Liver (tissue), 9 donors: Measurements from ENCODE around the gene DAP3. TPM values are rescaled to one million over a fixed set of nuclear protein-coding genes. Genes with fewer than 3 reads are reported as not detected.

Experiments used
- DNase-seq: peaks from one replicate; pipeline ENCODE4 v3.0.0-alpha.2; 2017; ENCODE audit warnings: low spot score
- H3K27ac ChIP-seq, 2 donors: one replicate each; pipeline ENCODE4 v1.7.0; 2013; ENCODE audit warnings: inconsistent platforms in 2 of 2, low read length in 2 of 2, control low read depth in 1 of 2, low read depth in 1 of 2, mild to moderate bottlenecking in 1 of 2
- H3K27me3 ChIP-seq, 4 donors: one replicate each; pipeline versions ENCODE4 v1.6.1 to v1.7.0; 2013; ENCODE audit warnings: low read length in 3 of 4, inconsistent platforms in 1 of 4, mild to moderate bottlenecking in 1 of 4, moderate library complexity in 1 of 4; ENCODE audit not compliant: control insufficient read depth in 4 of 4, insufficient read depth in 4 of 4
- H3K36me3 ChIP-seq, 4 donors: one replicate each; pipeline versions ENCODE4 v1.6.1 to v1.7.0; 2013; ENCODE audit warnings: low read length in 3 of 4, mild to moderate bottlenecking in 3 of 4, low read depth in 1 of 4, moderate library complexity in 1 of 4; ENCODE audit not compliant: control insufficient read depth in 4 of 4, insufficient read depth in 3 of 4
- H3K4me1 ChIP-seq, 4 donors: one replicate each; pipeline versions ENCODE4 v1.6.1 to v1.7.0; 2013; ENCODE audit warnings: low read length in 3 of 4, mild to moderate bottlenecking in 3 of 4, moderate library complexity in 1 of 4; ENCODE audit not compliant: control insufficient read depth in 4 of 4, insufficient read depth in 4 of 4
- H3K4me3 ChIP-seq, 3 donors: one replicate each; pipeline versions ENCODE4 v1.6.1 to v1.7.0; 2013; ENCODE audit warnings: low read length in 3 of 3, control low read depth in 1 of 3, low read depth in 1 of 3, mild to moderate bottlenecking in 1 of 3
- H3K9ac ChIP-seq, 2 donors: one replicate each; pipeline ENCODE4 v1.7.0; 2013; ENCODE audit warnings: low read length in 2 of 2, mild to moderate bottlenecking in 2 of 2, moderate library complexity in 2 of 2, control low read depth in 1 of 2, low read depth in 1 of 2
- H3K9me3 ChIP-seq, 4 donors: one replicate each; pipeline versions ENCODE4 v1.6.1 to v1.7.0; 2013; ENCODE audit warnings: low read length in 3 of 4; ENCODE audit not compliant: control insufficient read depth in 4 of 4
- ATF3 ChIP-seq: IDR thresholded peaks from 2 replicates; pipeline ENCODE4 v1.6.1; 2016; ENCODE audit warnings: antibody characterized with exemption
- EGR1 ChIP-seq, 2 donors: IDR thresholded peaks; 2 replicates each; pipeline ENCODE4 v1.6.1; 2016 to 2018; ENCODE audit warnings: antibody characterized with exemption in 2 of 2, low read depth in 2 of 2
- FOXA1 ChIP-seq: IDR thresholded peaks from 2 replicates; pipeline ENCODE4 v1.6.1; 2016; ENCODE audit warnings: antibody characterized with exemption
- FOXA2 ChIP-seq: IDR thresholded peaks from 2 replicates; pipeline ENCODE4 v1.6.1; 2016; ENCODE audit warnings: antibody characterized with exemption
- GABPA ChIP-seq, 2 donors: IDR thresholded peaks in 1 of 2; conservative IDR thresholded peaks in 1 of 2; 2 replicates each; pipeline ENCODE4 v1.6.1; 2016; ENCODE audit warnings: antibody characterized with exemption in 2 of 2, mild to moderate bottlenecking in 1 of 2, moderate library complexity in 1 of 2
- HNF4A ChIP-seq, 2 donors: conservative IDR thresholded peaks; 2 replicates each; pipeline ENCODE4 v1.6.1; 2016; ENCODE audit warnings: antibody characterized with exemption in 2 of 2, mild to moderate bottlenecking in 2 of 2
- HNF4G ChIP-seq: IDR thresholded peaks from 2 replicates; pipeline ENCODE4 v1.6.1; 2016; ENCODE audit warnings: antibody characterized with exemption
- JUND ChIP-seq, 2 donors: IDR thresholded peaks; 2 replicates each; pipeline ENCODE4 v1.6.1; 2016; ENCODE audit warnings: antibody characterized with exemption in 2 of 2
- NR2F2 ChIP-seq: IDR thresholded peaks from 2 replicates; pipeline ENCODE4 v1.6.1; 2016; ENCODE audit warnings: antibody characterized with exemption
- RAD21 ChIP-seq, 2 donors: IDR thresholded peaks; 2 replicates each; pipeline ENCODE4 v1.6.1; 2016; ENCODE audit warnings: antibody characterized with exemption in 2 of 2, mild to moderate bottlenecking in 2 of 2
- RXRA ChIP-seq, 2 donors: IDR thresholded peaks; 2 replicates each; pipeline ENCODE4 v1.6.1; 2017 to 2018; ENCODE audit warnings: antibody characterized with exemption in 2 of 2, mild to moderate bottlenecking in 1 of 2
- SP1 ChIP-seq: IDR thresholded peaks from 2 replicates; pipeline ENCODE4 v1.6.1; 2018; ENCODE audit warnings: antibody characterized with exemption, mild to moderate bottlenecking
- TAF1 ChIP-seq: conservative IDR thresholded peaks from 2 replicates; pipeline ENCODE4 v1.6.1; 2016; ENCODE audit warnings: antibody characterized with exemption, mild to moderate bottlenecking
- YY1 ChIP-seq: IDR thresholded peaks from 2 replicates; pipeline ENCODE4 v1.6.1; 2016; ENCODE audit warnings: antibody characterized with exemption, mild to moderate bottlenecking
- ZBTB33 ChIP-seq: IDR thresholded peaks from 2 replicates; pipeline ENCODE4 v1.6.1; 2016; ENCODE audit warnings: antibody characterized with exemption
- WGBS: extraction: QIAGEN DNeasy Blood & Tissue Kit; methylation state at CpG from one replicate; pipeline ENCODE4 v1.1.7; 2013; 5-methylcytosine and 5-hydroxymethylcytosine counted together
- polyA plus RNA-seq, 2 donors: library from polyadenylated mRNA; stranded (reverse) in 1 of 2; unstranded in 1 of 2; fragments of 200-250 nt in 1 of 2; fragments of >200 nt in 1 of 2; fragmentation: Nextera tagmentation in 1 of 2; extraction: Ambion mirVana in 1 of 2; gene quantifications; one replicate each; pipeline versions ENCODE4 v1.2.1 to v1.2.3, GENCODE V29; 2013 to 2015
- total RNA-seq, 2 donors: library from RNA; depleted of rRNA; stranded (reverse); fragments of >200 nt; gene quantifications; one replicate each; pipeline ENCODE4 v1.2.3, GENCODE V29; 2014
- TF ChIP-seq, protein P1 (sequence below): fragments of 150-350 bp; IDR thresholded peaks from 2 replicates; pipeline ENCODE4 v1.5.1; 2017; ENCODE audit warnings: improper control_type of control experiment, low read depth, low read length; ENCODE audit not compliant: missing input control
- TF ChIP-seq, protein P2 (sequence below): IDR thresholded peaks from 2 replicates; pipeline ENCODE4 v1.6.1; 2016; ENCODE audit warnings: antibody characterized with exemption, mild to moderate bottlenecking
- TF ChIP-seq, protein P3 (sequence below): IDR thresholded peaks from 2 replicates; pipeline ENCODE4 v1.6.1; 2016; ENCODE audit warnings: antibody characterized with exemption
- donor health status: healthy.
- donor health status: healthy.
- donor health status: healthy.
- donor health status: healthy.
- donor health status: healthy.

DAP3 gene
- total and polyA plus RNA-seq, 4 donors = 43.1 to 59.3 (median 57.3) TPM

- 95% methylated on average over 5 of the region's 5 CpGs for WGBS
- H3K4me1 ChIP-seq = peaks cover 0 to 2% (median under 1%) of the 10 kb centered on the region in 4 donors
- no peaks in the 10 kb centered on the region for H3K27me3 ChIP-seq
- H3K9me3 ChIP-seq = no peaks in the 10 kb centered on the region
- TF ChIP-seq HNF4G (no peak), HNF4A (conservative IDR thresholded peaks at IDR 0.05) (no peak), ZBTB33 (no peak), GABPA (IDR thresholded peaks at IDR 0.05 in 1 of 2, conservative IDR thresholded peaks at IDR 0.05 in 1 of 2) (no peak), FOXA1 (no peak), EGR1 (IDR thresholded peaks at IDR 0.05; ENCODE audit: low read depth in 2 of 2) (no peak), NR2F2 (no peak), YY1 (no peak), JUND (IDR thresholded peaks at IDR 0.05) (no peak), SP1 (no peak), FOXA2 (no peak), TAF1 (no peak), RAD21 (IDR thresholded peaks at IDR 0.05) (no peak), RXRA (IDR thresholded peaks at IDR 0.05) (no peak), ATF3 (no peak)
- TF ChIP-seq, protein P1, sequence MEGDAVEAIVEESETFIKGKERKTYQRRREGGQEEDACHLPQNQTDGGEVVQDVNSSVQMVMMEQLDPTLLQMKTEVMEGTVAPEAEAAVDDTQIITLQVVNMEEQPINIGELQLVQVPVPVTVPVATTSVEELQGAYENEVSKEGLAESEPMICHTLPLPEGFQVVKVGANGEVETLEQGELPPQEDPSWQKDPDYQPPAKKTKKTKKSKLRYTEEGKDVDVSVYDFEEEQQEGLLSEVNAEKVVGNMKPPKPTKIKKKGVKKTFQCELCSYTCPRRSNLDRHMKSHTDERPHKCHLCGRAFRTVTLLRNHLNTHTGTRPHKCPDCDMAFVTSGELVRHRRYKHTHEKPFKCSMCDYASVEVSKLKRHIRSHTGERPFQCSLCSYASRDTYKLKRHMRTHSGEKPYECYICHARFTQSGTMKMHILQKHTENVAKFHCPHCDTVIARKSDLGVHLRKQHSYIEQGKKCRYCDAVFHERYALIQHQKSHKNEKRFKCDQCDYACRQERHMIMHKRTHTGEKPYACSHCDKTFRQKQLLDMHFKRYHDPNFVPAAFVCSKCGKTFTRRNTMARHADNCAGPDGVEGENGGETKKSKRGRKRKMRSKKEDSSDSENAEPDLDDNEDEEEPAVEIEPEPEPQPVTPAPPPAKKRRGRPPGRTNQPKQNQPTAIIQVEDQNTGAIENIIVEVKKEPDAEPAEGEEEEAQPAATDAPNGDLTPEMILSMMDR = no peak
- TF ChIP-seq, protein P2, sequence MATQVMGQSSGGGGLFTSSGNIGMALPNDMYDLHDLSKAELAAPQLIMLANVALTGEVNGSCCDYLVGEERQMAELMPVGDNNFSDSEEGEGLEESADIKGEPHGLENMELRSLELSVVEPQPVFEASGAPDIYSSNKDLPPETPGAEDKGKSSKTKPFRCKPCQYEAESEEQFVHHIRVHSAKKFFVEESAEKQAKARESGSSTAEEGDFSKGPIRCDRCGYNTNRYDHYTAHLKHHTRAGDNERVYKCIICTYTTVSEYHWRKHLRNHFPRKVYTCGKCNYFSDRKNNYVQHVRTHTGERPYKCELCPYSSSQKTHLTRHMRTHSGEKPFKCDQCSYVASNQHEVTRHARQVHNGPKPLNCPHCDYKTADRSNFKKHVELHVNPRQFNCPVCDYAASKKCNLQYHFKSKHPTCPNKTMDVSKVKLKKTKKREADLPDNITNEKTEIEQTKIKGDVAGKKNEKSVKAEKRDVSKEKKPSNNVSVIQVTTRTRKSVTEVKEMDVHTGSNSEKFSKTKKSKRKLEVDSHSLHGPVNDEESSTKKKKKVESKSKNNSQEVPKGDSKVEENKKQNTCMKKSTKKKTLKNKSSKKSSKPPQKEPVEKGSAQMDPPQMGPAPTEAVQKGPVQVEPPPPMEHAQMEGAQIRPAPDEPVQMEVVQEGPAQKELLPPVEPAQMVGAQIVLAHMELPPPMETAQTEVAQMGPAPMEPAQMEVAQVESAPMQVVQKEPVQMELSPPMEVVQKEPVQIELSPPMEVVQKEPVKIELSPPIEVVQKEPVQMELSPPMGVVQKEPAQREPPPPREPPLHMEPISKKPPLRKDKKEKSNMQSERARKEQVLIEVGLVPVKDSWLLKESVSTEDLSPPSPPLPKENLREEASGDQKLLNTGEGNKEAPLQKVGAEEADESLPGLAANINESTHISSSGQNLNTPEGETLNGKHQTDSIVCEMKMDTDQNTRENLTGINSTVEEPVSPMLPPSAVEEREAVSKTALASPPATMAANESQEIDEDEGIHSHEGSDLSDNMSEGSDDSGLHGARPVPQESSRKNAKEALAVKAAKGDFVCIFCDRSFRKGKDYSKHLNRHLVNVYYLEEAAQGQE = no peak
- TF ChIP-seq, protein P3, sequence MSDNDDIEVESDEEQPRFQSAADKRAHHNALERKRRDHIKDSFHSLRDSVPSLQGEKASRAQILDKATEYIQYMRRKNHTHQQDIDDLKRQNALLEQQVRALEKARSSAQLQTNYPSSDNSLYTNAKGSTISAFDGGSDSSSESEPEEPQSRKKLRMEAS = no peak
- H3K4me3 ChIP-seq = no peak overlapping the region
- H3K36me3 ChIP-seq = peaks cover 0 to 5% (median under 1%) of the 10 kb centered on the region in 4 donors
- no peak overlapping the region for H3K27ac ChIP-seq
- H3K9ac ChIP-seq = no peak overlapping the region
- no peak for DNase-seq
These were observed 17.2 kb downstream of the DAP3 start for GRCh38 chr1:155706139-155706538.
